ENCODE data around the gene RAD51B. TPM values are rescaled to one million over a fixed set of nuclear protein-coding genes. Genes with fewer than 3 reads are reported as not detected.

Gene RAD51B
- total and polyA plus RNA-seq, 2 of the 13 experiments (the other 11 are each of a cell fraction or from before 2014, with no cell fraction given): 7.0 to 9.5 TPM

- TF ChIP-seq YEATS4 (CRISPR knock-in tag; IDR thresholded peaks at IDR 0.05; ENCODE audit: borderline replicate concordance): no peak
- no peak; the same call in 1 of the 2 replicates for TF ChIP-seq ISL2 (CRISPR knock-in tag; IDR thresholded peaks at IDR 0.05)
- no peak for TF ChIP-seq ZNF232 (CRISPR knock-in tag; IDR thresholded peaks at IDR 0.05; ENCODE audit: borderline replicate concordance)
- peak; percentile 65 for TF ChIP-seq BCL6 (CRISPR knock-in tag; IDR thresholded peaks at IDR 0.05)
- TF ChIP-seq ZNF564 (CRISPR knock-in tag; IDR thresholded peaks at IDR 0.05): no peak
- no peak for TF ChIP-seq NR1H2 (CRISPR knock-in tag; IDR thresholded peaks at IDR 0.05; ENCODE audit: borderline replicate concordance, low read depth)
- no peak for TF ChIP-seq ZNF543 (CRISPR knock-in tag; IDR thresholded peaks at IDR 0.05)
- no peak for TF ChIP-seq SP2 (CRISPR knock-in tag; IDR thresholded peaks at IDR 0.05)
- TF ChIP-seq SP140L (CRISPR knock-in tag; IDR thresholded peaks at IDR 0.05; ENCODE audit: borderline replicate concordance): 0 out of 2 replicates have a peak, but pooled peaks have one; percentile 45
- no peak for TF ChIP-seq MXD1 (CRISPR knock-in tag; IDR thresholded peaks at IDR 0.05)
- no peak for TF ChIP-seq RBFOX2 (IDR thresholded peaks at IDR 0.05; ENCODE audit: low read depth, low read length)
- no peak for TF ChIP-seq TOE1 (CRISPR knock-in tag; IDR thresholded peaks at IDR 0.05)
- peak; percentile 57 for TF ChIP-seq ARID5B (CRISPR knock-in tag; IDR thresholded peaks at IDR 0.05)
- TF ChIP-seq ZSCAN25 (CRISPR knock-in tag; IDR thresholded peaks at IDR 0.05): no peak
- no peak for TF ChIP-seq GABPB1 (CRISPR knock-in tag; IDR thresholded peaks at IDR 0.05)
- TF ChIP-seq ZNF446 (CRISPR knock-in tag; IDR thresholded peaks at IDR 0.05): no peak
- TF ChIP-seq ZNF264 (CRISPR knock-in tag; IDR thresholded peaks at IDR 0.05): no peak
- no peak for TF ChIP-seq WIZ (CRISPR knock-in tag; IDR thresholded peaks at IDR 0.05)
- TF ChIP-seq BCLAF1 (IDR thresholded peaks at IDR 0.05): no peak
- TF ChIP-seq NFE2L2 (IDR thresholded peaks at IDR 0.05; ENCODE audit: low read length): no peak
- TF ChIP-seq NONO (IDR thresholded peaks at IDR 0.05): no peak
- no peak for TF ChIP-seq NONO (CRISPR knock-in tag; conservative IDR thresholded peaks at IDR 0.05)
- TF ChIP-seq ARNT2 (CRISPR knock-in tag; IDR thresholded peaks at IDR 0.05; ENCODE audit: low read depth): no peak
- no peak for TF ChIP-seq NRL (CRISPR knock-in tag; IDR thresholded peaks at IDR 0.05; ENCODE audit: borderline replicate concordance)
- no peak for TF ChIP-seq ZNF782 (CRISPR knock-in tag; IDR thresholded peaks at IDR 0.05; ENCODE audit: borderline replicate concordance)
These were observed 701.3 kb downstream of the RAD51B start (continued) for GRCh38 chr14:68520637-68521556.

All from HepG2 (cell line).